DOHH2 (cell line): ENCODE results near the gene ABHD3.

Source experiments
- CTCF ChIP-seq: fragments of 200-600 bp; sonication (generic); IDR thresholded peaks from one replicate; pipeline ENCODE4 v1.5.1; 2014; ENCODE audit warnings: antibody characterized with exemption, mild to moderate bottlenecking, low read depth, low read length; ENCODE audit not compliant: poor library complexity, severe bottlenecking
- EZH2phosphoT487 ChIP-seq: fragments of 200-600 bp; sonication (generic); IDR thresholded peaks from 2 replicates; pipeline ENCODE4 v1.6.1; 2017; ENCODE audit warnings: borderline replicate concordance, mild to moderate bottlenecking, antibody characterized with exemption, low read length, moderate library complexity, mixed read lengths

GRCh38 chr18:21634588-21635199, 69.9 kb downstream of the ABHD3 start:
- TF ChIP-seq EZH2phosphoT487 (no peak), CTCF (no peak)
